ENCODE results near the gene NOP56. TPM values are rescaled to one million over a fixed set of nuclear protein-coding genes. Genes with fewer than 3 reads are reported as not detected.
A peak's percentile ranks its signal among the peaks of the same experiment; 100 is the strongest.

Gene NOP56
- total and polyA plus RNA-seq, 9 of the 15 experiments (the other 6 are each of a cell fraction or from before 2014, with no cell fraction given), result 295 to 697 (median 439) TPM

GRCh38 chr20:2652724-2653555, 508 bp downstream of the NOP56 start:
- H3K9me1 ChIP-seq (ENCODE audit: control insufficient read depth, insufficient read depth, low read length), result peaks cover 15% of the 10 kb centered on the region
- under 1% methylated on average over 45 of the region's 56 CpGs for WGBS (ENCODE audit: insufficient coverage, low coverage, missing lambda C conversion rate)
- H3K27ac ChIP-seq (ENCODE audit: extremely low read depth, low read depth, low read length), result peak overlapping the region; percentile 80
- H3K27me3 ChIP-seq (ENCODE audit: control insufficient read depth in 2 of 2, insufficient read depth in 2 of 2, low read length in 2 of 2), result no peaks in the 10 kb centered on the region
- peaks cover 19 to 22% of the 10 kb centered on the region in 2 experiments; a peak in 4 of 5 replicates for H3K4me1 ChIP-seq (replicated peaks in 1 of 2; ENCODE audit: control insufficient read depth in 2 of 2, insufficient read depth in 2 of 2, low read length in 2 of 2)
- peak overlapping the region; percentile 94 to 99 for H3K9ac ChIP-seq (ENCODE audit: insufficient read depth in 1 of 2, low read depth in 2 of 2, low read length in 2 of 2)
- FAIRE-seq (no peak), ATAC-seq (peak; percentile 70), DNase-seq (ENCODE audit: extremely low read depth in 1 of 4, low spot score in 3 of 4) (peak in 2 of 4 experiments; percentile 30 to 52)
- intact Hi-C loops (cut with micrococcal nuclease) (loop anchor here (5.0 kb wide), 2 partner anchors 126 to 186 kb away; no protein-coding TSS in a partner anchor), in situ Hi-C loops (cut with MboI) (no loop called here)
- H3K9me3 ChIP-seq (replicated peaks; ENCODE audit: control insufficient read depth, insufficient read depth, low read depth, low read length), result no peaks in the 10 kb centered on the region
- H3K79me2 ChIP-seq (ENCODE audit: control insufficient read depth, insufficient read depth, low read length), result peaks cover 60% of the 10 kb centered on the region
- peaks cover 34% of the 10 kb centered on the region for H4K20me1 ChIP-seq (replicated peaks; ENCODE audit: control insufficient read depth, insufficient read depth, low read length)
- CTCF ChIA-PET (ENCODE audit: low intra/inter-chr PET ratio), result interaction anchor here (1.2 kb wide), 1 partner anchor 100 kb away, joined by 3 read pairs; no protein-coding TSS in a partner anchor
- TSS peak; percentile 42 for BruUV-seq (replicated peaks)
- H3K4me3 ChIP-seq, result peak overlapping the region; percentile 70
- POLR2A ChIA-PET, result interaction anchor here (0.6 to 4.1 kb wide), 19 partner anchors 9 to 499 kb away, joined by 3 to 46 read pairs (median 3); partner anchors contain the start of genes IDH3B and SNRPB
- H3K36me3 ChIP-seq (ENCODE audit: control insufficient read depth, insufficient read depth, low read length), result peaks cover 53% of the 10 kb centered on the region
- H3K4me2 ChIP-seq (ENCODE audit: insufficient read depth, low read length), result peak overlapping the region; percentile 97
- 0 out of 2 replicates have a peak overlapping the region, but pooled peaks have one; percentile 45 for H2AFZ ChIP-seq (ENCODE audit: low read depth, low read length)
- TF ChIP-seq NR3C1 (CRISPR knock-in tag; IDR thresholded peaks at IDR 0.05) (0 out of 2 replicates have a peak, but pooled peaks have one; percentile 36), HDAC1 (IDR thresholded peaks at IDR 0.05) (peak in 1 of 2 experiments; percentile 85; a peak in 2 of 4 replicates), E2F3 (CRISPR knock-in tag; IDR thresholded peaks at IDR 0.05) (0 out of 2 replicates have a peak, but pooled peaks have one; percentile 21), USF1 (CRISPR knock-in tag; IDR thresholded peaks at IDR 0.05) (peak; percentile 89), SNRNP70 (optimal IDR thresholded peaks at IDR 0.05; ENCODE audit: low read depth, low read length) (peak; percentile 27), HNRNPL (IDR thresholded peaks at IDR 0.05; ENCODE audit: low read depth, low read length) (0 out of 2 replicates have a peak, but pooled peaks have one; percentile 33), ZBTB17 (CRISPR knock-in tag; IDR thresholded peaks at IDR 0.05) (0 out of 2 replicates have a peak, but pooled peaks have one; percentile 30), SAP30 (IDR thresholded peaks at IDR 0.05; ENCODE audit: borderline replicate concordance, insufficient read depth, low read depth, low read length, poor library complexity, severe bottlenecking) (peak; percentile 86), GABPB2 (CRISPR knock-in tag; conservative IDR thresholded peaks at IDR 0.05) (no peak), ZNF696 (CRISPR knock-in tag; conservative IDR thresholded peaks at IDR 0.05) (no peak), MNT (conservative IDR thresholded peaks at IDR 0.05) (peak; percentile 96), MAZ (CRISPR knock-in tag; conservative IDR thresholded peaks at IDR 0.05 in 1 of 2, IDR thresholded peaks at IDR 0.05 in 1 of 2) (peak in 1 of 2 experiments; percentile 40; a peak in 2 of 4 replicates), YBX1 (IDR thresholded peaks at IDR 0.05) (no peak), SRF (CRISPR knock-in tag; IDR thresholded peaks at IDR 0.05) (0 out of 4 replicates have a peak, but pooled peaks of 1 of the 2 experiments have one; percentile 3), PRPF4 (IDR thresholded peaks at IDR 0.05; ENCODE audit: insufficient read depth, low read depth, low read length, poor library complexity, severe bottlenecking) (peak; percentile 21), E2F6 (IDR thresholded peaks at IDR 0.05; ENCODE audit: borderline replicate concordance in 1 of 2, extremely low read depth in 1 of 2, insufficient read depth in 1 of 2, insufficient read length in 1 of 2, low read depth in 1 of 2, low read length in 1 of 2, poor library complexity in 1 of 2, severe bottlenecking in 1 of 2) (peak; percentile 6 to 34)

Data from K562 (cell line).